NCI-H446 treated with DMSO at 0.1 percent for 48 hours (cell line): Measurements from ENCODE around the gene GDI2.
"Not testable (repeated sequence)": the region's sequence is repeated elsewhere in the genome, so short reads cannot be mapped to it uniquely, and the experiment has no call there.

Source experiments
- DNase-seq: peaks from one replicate; lab custom pipeline; 2025; lab: John Stamatoyannopoulos, UW

GDI2 gene

GRCh38 chr10:5827841-5828240 is 14.6 kb upstream of the GDI2 start:
- no peak for DNase-seq

- DNase-seq = not testable (repeated sequence)
Measured at GRCh38 chr10:5826511-5826910, 13.3 kb upstream of the GDI2 start.

- no peak for DNase-seq
Measured at GRCh38 chr10:5818894-5819293, 5.7 kb upstream of the GDI2 start.

GRCh38 chr10:5818048-5818331 is 4.8 kb upstream of the GDI2 start:
- DNase-seq = no peak

- DNase-seq = no peak
Measured at GRCh38 chr10:5817322-5818047, 4.3 kb upstream of the GDI2 start.

GRCh38 chr10:5816170-5816569 is 2.9 kb upstream of the GDI2 start:
- DNase-seq = no peak

- no peak for DNase-seq
Measured at GRCh38 chr10:5814110-5815107, 1.2 kb upstream of the GDI2 start.

GRCh38 chr10:5813091-5813340 is 218 bp downstream of the GDI2 start:
- DNase-seq = no peak

GRCh38 chr10:5812283-5813090 is 747 bp downstream of the GDI2 start:
- no peak for DNase-seq

GRCh38 chr10:5811387-5811821 is 1.8 kb downstream of the GDI2 start:
- peak; percentile 13 for DNase-seq

GRCh38 chr10:5810225-5810624 is 3.0 kb downstream of the GDI2 start:
- DNase-seq = no peak

- no peak for DNase-seq
Measured at GRCh38 chr10:5809527-5810154, 3.6 kb downstream of the GDI2 start.

GRCh38 chr10:5808783-5809392 is 4.3 kb downstream of the GDI2 start:
- not testable (repeated sequence) for DNase-seq

- DNase-seq = no peak
Measured at GRCh38 chr10:5806745-5807144, 6.5 kb downstream of the GDI2 start.

GRCh38 chr10:5805711-5806110 is 7.5 kb downstream of the GDI2 start:
- no peak for DNase-seq

- DNase-seq = no peak
Measured at GRCh38 chr10:5805260-5805659, 8.0 kb downstream of the GDI2 start.

- DNase-seq = no peak
Measured at GRCh38 chr10:5804386-5804785, 8.8 kb downstream of the GDI2 start.

GRCh38 chr10:5800782-5801181 is 12.5 kb downstream of the GDI2 start:
- DNase-seq = no peak

- no peak for DNase-seq
Measured at GRCh38 chr10:5794236-5794635, 19.0 kb downstream of the GDI2 start.

- DNase-seq = no peak
Measured at GRCh38 chr10:5789626-5790025, 23.6 kb downstream of the GDI2 start.

GRCh38 chr10:5788969-5789368 is 24.3 kb downstream of the GDI2 start:
- no peak for DNase-seq

- DNase-seq = no peak
Measured at GRCh38 chr10:5783300-5783699, 29.9 kb downstream of the GDI2 start.
